NB4 (cell line): Measurements from ENCODE around the gene ANO9.

ENCODE experiments used
- DNase-seq: peaks from one replicate; pipeline ENCODE4 v3.0.0; 2010; ENCODE audit warnings: low read depth
- H3K4me3 ChIP-seq: one replicate; pipeline ENCODE4 v1.5.1; 2011; ENCODE audit warnings: mild to moderate bottlenecking, low read depth, low read length, moderate library complexity
- CTCF ChIP-seq: IDR thresholded peaks from one replicate; pipeline ENCODE4 v1.5.1; 2012; ENCODE audit warnings: low read depth, low read length
- MAX ChIP-seq: IDR thresholded peaks from 2 replicates; pipeline ENCODE4 v1.6.1; 2011; ENCODE audit warnings: low read depth, low read length
- MYC ChIP-seq: IDR thresholded peaks from 2 replicates; pipeline ENCODE4 v1.6.1; 2011; ENCODE audit warnings: low read depth, low read length
- POLR2A ChIP-seq: IDR thresholded peaks from 2 replicates; pipeline ENCODE4 v1.6.1; 2011; ENCODE audit warnings: mild to moderate bottlenecking; ENCODE audit not compliant: insufficient read length; ENCODE audit errors: extremely low read depth

The ANO9 gene

GRCh38 chr11:446891-447290, 5.1 kb upstream of the ANO9 start:
- H3K4me3 ChIP-seq: no peak overlapping the region
- no peak for TF ChIP-seq MYC
- TF ChIP-seq CTCF: no peak
- no peak for TF ChIP-seq POLR2A
- TF ChIP-seq MAX: no peak
- no peak for DNase-seq

GRCh38 chr11:445765-446588, 4.2 kb upstream of the ANO9 start:
- TF ChIP-seq MYC (no peak), MAX (no peak), CTCF (no peak), POLR2A (no peak)
- no peak overlapping the region for H3K4me3 ChIP-seq
- DNase-seq: no peak

- TF ChIP-seq MYC (no peak), CTCF (no peak), POLR2A (no peak), MAX (no peak)
- no peak for DNase-seq
- H3K4me3 ChIP-seq: no peak overlapping the region
Measured at GRCh38 chr11:444396-445144, 2.8 kb upstream of the ANO9 start.

- TF ChIP-seq MAX (no peak), CTCF (no peak), MYC (no peak), POLR2A (no peak)
- no peak for DNase-seq
- no peak overlapping the region for H3K4me3 ChIP-seq
Measured at GRCh38 chr11:443542-444199, 1.9 kb upstream of the ANO9 start.

- no peak for TF ChIP-seq POLR2A
- no peak for TF ChIP-seq CTCF
- TF ChIP-seq MAX: no peak
- no peak for TF ChIP-seq MYC
- DNase-seq: no peak
- H3K4me3 ChIP-seq: no peak overlapping the region
Measured at GRCh38 chr11:442611-443081, 835 bp upstream of the ANO9 start.
